NCI-H128 (cell line): ENCODE measurements around the gene HLA-F.

ENCODE experiments used
- DNase-seq: peaks from one replicate; lab custom pipeline; 2025; ENCODE audit not compliant: unreplicated experiment; lab: John Stamatoyannopoulos, UW

The HLA-F gene

GRCh38 chr6:29723262-29723665 lies at the start of gene HLA-F:
Gene HLA-F (plus strand): TSS chr6:29723434. CDS start chr6:29723464, 30 bp downstream.
- no peak for DNase-seq

DNA sequence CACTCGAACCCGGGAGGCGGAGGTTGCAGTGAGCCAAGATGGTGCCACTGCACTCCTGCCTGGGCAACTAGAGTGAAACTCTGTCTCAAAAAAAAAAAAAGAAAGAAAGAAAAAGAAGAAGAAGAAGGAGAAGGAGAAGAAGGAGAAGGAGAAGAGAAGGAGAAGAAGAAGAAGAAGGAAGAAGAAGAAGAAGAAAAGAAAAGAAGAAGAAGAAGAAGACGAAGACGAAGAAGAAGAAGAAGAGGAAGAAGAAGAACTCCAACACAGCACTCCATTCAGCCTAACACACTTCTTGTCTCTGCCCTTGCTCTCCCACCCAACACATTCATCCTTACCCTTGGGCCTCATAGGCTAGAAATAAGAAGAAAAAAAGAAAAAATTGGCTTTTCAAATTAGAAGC lies 49.2 kb upstream of the HLA-F start:
- no peak for DNase-seq

DNA sequence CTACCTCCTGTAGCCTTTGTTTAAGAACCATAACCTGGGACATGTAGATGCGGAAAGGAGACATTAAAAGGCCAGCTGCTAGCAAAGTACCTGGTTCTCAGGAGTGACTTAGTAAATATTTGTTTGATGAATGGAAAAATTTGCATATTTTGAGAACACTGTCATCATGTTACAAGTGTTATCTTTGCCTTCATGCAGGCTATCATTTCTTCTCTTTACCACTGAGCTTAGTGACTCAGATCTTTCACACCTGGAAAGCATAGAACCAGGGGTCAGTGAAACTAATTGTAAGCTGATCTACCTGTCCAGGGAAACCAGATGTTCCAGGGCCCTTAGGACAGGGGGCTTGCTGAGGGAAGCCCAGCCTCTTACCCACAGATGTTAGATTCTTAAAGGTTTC lies 47.7 kb upstream of the HLA-F start:
- no peak for DNase-seq

DNA sequence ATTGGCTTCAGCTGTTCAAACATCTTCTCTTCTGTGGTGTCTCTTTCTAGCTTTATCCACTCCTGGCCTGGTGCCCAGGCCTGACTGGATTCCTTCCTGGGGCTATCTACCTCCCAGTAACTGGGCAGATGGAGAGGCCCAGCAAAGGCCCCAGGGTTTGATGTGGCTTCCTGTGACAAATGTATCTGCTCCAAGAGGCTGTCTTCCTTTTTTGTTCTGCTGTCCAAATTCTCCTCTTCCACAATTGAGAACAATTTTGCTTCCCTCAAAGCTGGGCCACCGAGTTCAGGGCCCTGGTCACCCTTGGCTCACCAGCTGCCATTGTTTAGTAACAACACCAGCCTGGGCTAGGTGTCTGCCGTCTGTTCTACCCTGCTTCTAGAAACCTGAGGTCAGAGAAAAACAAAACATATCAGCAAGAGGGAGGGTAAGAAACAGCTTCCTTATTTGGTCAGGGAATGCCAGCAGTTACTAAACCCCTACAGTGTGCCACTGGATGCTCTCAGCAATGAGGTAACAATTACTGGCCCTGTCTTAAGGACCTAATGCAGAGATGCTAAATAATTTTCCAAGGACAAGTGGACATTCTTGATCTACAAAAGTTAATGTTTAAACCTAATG lies 46.1 kb upstream of the HLA-F start:
- DNase-seq, result no peak

- no peak for DNase-seq
Observed at GRCh38 chr6:29678114-29678513, 45.1 kb upstream of the HLA-F start.

GRCh38 chr6:29679962-29680361 lies 43.3 kb upstream of the HLA-F start:
- DNase-seq, result no peak

DNA sequence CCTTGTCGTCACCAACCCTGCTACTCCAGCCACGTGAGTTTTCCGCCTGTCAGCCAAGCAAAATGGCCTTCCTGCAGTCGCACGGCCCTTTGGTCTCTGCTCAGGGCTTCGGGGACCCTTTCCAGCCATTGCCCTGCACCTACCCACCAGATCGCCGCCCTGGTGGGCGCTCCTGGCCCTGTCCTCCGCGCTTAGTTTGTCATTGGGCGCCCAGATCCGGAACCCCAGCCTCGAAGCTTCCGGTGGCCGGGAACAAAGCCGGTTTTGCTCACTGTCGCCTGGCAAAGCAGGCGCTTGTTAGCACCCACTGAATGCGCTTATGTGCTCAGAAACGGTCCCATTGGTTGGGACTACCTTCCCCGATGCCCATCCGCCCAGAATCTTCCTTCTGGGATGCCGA lies 42.8 kb upstream of the HLA-F start:
- no peak for DNase-seq

DNA sequence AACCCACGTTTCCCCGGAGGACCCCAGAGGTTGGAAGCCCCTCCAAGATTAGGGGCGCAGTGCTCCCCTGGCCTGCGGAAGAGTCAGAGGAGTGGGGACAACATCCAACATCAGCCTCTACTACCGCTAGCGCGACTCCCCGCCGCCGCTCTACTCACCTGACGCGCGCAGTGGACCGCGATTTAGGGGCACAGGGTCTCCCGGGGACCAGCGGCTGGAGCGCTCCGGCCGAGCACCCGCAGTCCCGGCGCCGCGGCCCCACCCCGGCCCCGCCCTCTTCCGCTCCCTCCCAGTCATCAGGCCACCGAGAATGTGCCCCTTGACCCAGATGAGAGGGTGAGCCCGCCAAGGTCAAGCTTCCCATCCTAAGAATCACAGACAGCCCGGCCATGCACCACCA lies 42.3 kb upstream of the HLA-F start, which contains the start of gene ZFP57:
Gene ZFP57 (minus strand): TSS at position 249 of the 400 bp plus-strand sequence. CDS start 4,149 bp downstream, outside the sequence.
- no peak for DNase-seq

- no peak for DNase-seq
Observed at GRCh38 chr6:29681811-29682210, 41.4 kb upstream of the HLA-F start.

GRCh38 chr6:29685718-29686326 lies 37.4 kb upstream of the HLA-F start:
- no peak for DNase-seq

- no peak for DNase-seq
Observed at GRCh38 chr6:29694637-29695036, 28.6 kb upstream of the HLA-F start.

- no peak for DNase-seq
Observed at GRCh38 chr6:29696147-29697125, 26.8 kb upstream of the HLA-F start.

GRCh38 chr6:29702519-29703103 lies 20.6 kb upstream of the HLA-F start:
- no peak for DNase-seq

GRCh38 chr6:29705389-29706231 lies 17.6 kb upstream of the HLA-F start:
- no peak for DNase-seq

GRCh38 chr6:29708432-29709179 lies 14.6 kb upstream of the HLA-F start:
- DNase-seq, result no peak

- no peak for DNase-seq
Observed at GRCh38 chr6:29709188-29709587, 14.0 kb upstream of the HLA-F start.

DNA sequence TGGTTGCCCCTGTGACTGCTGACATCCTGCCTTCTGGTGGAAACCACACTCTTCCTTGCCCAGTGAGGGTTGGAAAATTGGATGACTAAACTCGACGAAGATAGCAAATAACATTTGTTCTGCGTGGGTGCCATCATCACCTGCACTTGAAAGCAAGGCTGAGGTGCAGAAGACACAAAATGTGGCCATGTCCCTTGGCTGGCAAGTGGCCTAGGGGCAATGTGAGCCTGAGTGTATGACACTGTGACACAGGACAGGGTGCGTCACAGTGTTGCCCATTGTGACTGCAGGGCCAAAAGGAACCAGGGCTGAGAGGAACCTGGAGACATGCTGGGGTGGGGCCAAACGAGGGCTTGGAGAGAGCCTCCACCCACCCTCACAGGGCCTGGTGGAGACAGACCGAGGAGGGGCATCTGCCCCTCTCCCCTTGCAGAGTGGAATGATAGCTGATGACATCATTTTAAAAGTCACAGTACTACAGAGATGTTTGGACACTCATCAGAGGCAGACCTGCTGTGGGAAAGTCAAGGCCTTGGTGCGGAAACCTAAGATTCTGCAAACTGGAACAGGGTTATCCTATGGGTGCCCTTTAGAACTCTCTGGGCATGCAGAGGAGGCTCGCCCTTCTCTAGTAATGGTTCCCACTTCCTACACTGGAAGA lies 12.8 kb upstream of the HLA-F start:
- no peak for DNase-seq

DNA sequence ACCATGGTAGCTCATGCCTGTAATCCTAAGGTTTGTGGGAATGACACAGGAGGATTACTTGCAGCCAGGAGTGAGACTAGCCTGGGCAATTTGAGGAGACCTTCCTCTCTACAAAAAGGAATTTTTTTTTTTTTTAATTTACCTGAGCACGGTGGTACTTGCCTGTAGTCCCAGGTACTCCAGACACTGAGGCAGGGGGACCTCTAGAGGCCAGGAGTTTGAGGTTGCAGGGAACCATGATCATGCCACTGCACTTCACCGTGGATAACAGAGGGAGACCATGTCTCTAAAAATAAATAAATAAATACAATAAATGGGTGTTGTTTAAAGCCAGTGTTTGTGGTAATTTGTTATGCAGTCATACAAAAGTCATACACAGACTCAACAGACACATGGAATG lies 2.4 kb upstream of the HLA-F start:
- no peak for DNase-seq
